H1 (cell line): ENCODE results near the gene ERP44.

Experiments
- CEBPB ChIP-seq: IDR thresholded peaks from 2 replicates; pipeline ENCODE4 v1.6.1; 2012; ENCODE audit warnings: low read depth, low read length
- EP300 ChIP-seq, 2 experiments: IDR thresholded peaks; 1 replicate in 1 of 2; 2 replicates in 1 of 2; pipeline ENCODE4 v1.6.1; 2011 to 2012; ENCODE audit warnings: low read depth in 2 of 2, low read length in 2 of 2, mild to moderate bottlenecking in 2 of 2, borderline replicate concordance in 1 of 2, inconsistent platforms in 1 of 2, moderate library complexity in 1 of 2
- HDAC6 ChIP-seq: IDR thresholded peaks from one replicate; pipeline ENCODE4 v1.7.1; 2012; ENCODE audit warnings: low read depth, mild to moderate bottlenecking, inconsistent platforms, low read length, moderate library complexity
- KDM5A ChIP-seq: fragments of 200-600 bp; IDR thresholded peaks from 2 replicates; pipeline ENCODE4 v1.7.1; 2012; ENCODE audit warnings: mild to moderate bottlenecking, low read length, inconsistent platforms, mixed read lengths
- PHF8 ChIP-seq: fragments of 200-600 bp; sonication (generic); conservative IDR thresholded peaks from 2 replicates; pipeline ENCODE4 v1.7.1; 2012; ENCODE audit warnings: low read depth, mild to moderate bottlenecking, inconsistent platforms, low read length, moderate library complexity
- POLR2A ChIP-seq, 2 experiments: IDR thresholded peaks; 1 replicate in 1 of 2; 2 replicates in 1 of 2; pipeline ENCODE4 v1.6.1; 2011; ENCODE audit warnings: low read depth in 2 of 2, low read length in 2 of 2, mild to moderate bottlenecking in 2 of 2; ENCODE audit errors: control extremely low read depth in 1 of 2
- POLR2AphosphoS5 ChIP-seq: IDR thresholded peaks from 2 replicates; pipeline ENCODE4 v1.6.1; 2011; ENCODE audit warnings: low read depth, low read length
- SIN3A ChIP-seq, 2 experiments: IDR thresholded peaks in 1 of 2; conservative IDR thresholded peaks in 1 of 2; 2 replicates each; pipeline ENCODE4 v1.6.1; 2011 to 2012; ENCODE audit warnings: low read length in 2 of 2, improper control_type of control experiment in 1 of 2, low read depth in 1 of 2, mild to moderate bottlenecking in 1 of 2
- SP1 ChIP-seq: IDR thresholded peaks from 2 replicates; pipeline ENCODE4 v1.6.1; 2011; ENCODE audit warnings: low read depth, low read length
- SRF ChIP-seq: IDR thresholded peaks from 2 replicates; pipeline ENCODE4 v1.6.1; 2011; ENCODE audit warnings: mild to moderate bottlenecking, low read depth, low read length, moderate library complexity
- TEAD4 ChIP-seq: IDR thresholded peaks from 2 replicates; pipeline ENCODE4 v1.6.1; 2012; ENCODE audit warnings: low read depth, low read length, inconsistent platforms, mixed read lengths
- YY1 ChIP-seq: IDR thresholded peaks from 2 replicates; pipeline ENCODE4 v1.6.1; 2011; ENCODE audit warnings: low read depth, mild to moderate bottlenecking, low read length
- TF ChIP-seq, protein P1 (sequence below), 3 experiments: IDR thresholded peaks; 1 replicate in 2 of 3; 2 replicates in 1 of 3; pipeline versions ENCODE4 v1.5.1 to v1.6.1; 2011; ENCODE audit warnings: low read length in 3 of 3, mild to moderate bottlenecking in 3 of 3, inconsistent platforms in 2 of 3, low read depth in 1 of 3, moderate library complexity in 1 of 3; ENCODE audit not compliant: insufficient read depth in 1 of 3; ENCODE audit errors: control extremely low read depth in 1 of 3
- TF ChIP-seq, protein P2 (sequence below): IDR thresholded peaks from 2 replicates; pipeline ENCODE4 v1.6.1; 2011; ENCODE audit warnings: low read length, improper control_type of control experiment

DNA sequence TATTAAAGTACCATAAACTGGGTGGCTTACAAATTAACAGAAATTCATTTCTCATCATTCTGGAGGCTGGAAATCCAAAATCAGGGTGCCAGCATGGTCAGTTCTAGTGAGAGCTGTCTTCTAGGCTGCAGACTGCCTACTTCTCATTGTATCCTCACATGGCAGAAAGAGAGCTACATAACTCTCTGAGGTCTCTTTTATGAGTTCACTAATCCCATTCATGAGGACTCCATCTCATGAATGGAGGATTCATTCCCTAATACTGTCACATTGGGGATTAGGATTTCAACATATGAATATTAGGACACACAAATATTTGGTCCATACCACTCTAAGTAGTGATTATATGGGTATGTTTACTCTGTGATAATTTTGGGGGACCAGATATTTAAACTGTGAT lies 84.0 kb downstream of the ERP44 start:
- TF ChIP-seq POLR2AphosphoS5, result no peak
- TF ChIP-seq, protein P1, sequence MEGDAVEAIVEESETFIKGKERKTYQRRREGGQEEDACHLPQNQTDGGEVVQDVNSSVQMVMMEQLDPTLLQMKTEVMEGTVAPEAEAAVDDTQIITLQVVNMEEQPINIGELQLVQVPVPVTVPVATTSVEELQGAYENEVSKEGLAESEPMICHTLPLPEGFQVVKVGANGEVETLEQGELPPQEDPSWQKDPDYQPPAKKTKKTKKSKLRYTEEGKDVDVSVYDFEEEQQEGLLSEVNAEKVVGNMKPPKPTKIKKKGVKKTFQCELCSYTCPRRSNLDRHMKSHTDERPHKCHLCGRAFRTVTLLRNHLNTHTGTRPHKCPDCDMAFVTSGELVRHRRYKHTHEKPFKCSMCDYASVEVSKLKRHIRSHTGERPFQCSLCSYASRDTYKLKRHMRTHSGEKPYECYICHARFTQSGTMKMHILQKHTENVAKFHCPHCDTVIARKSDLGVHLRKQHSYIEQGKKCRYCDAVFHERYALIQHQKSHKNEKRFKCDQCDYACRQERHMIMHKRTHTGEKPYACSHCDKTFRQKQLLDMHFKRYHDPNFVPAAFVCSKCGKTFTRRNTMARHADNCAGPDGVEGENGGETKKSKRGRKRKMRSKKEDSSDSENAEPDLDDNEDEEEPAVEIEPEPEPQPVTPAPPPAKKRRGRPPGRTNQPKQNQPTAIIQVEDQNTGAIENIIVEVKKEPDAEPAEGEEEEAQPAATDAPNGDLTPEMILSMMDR (IDR thresholded peaks at IDR 0.05; ENCODE audit: control extremely low read depth in 1 of 3, insufficient read depth in 1 of 3, low read depth in 1 of 3, low read length in 3 of 3), result no peak
- TF ChIP-seq PHF8, result no peak
- no peak for TF ChIP-seq CEBPB
- no peak for TF ChIP-seq TEAD4
- no peak for TF ChIP-seq SRF
- no peak for TF ChIP-seq SP1
- TF ChIP-seq HDAC6, result no peak
- TF ChIP-seq YY1, result no peak
- TF ChIP-seq EP300 (IDR thresholded peaks at IDR 0.05; ENCODE audit: borderline replicate concordance in 1 of 2, low read depth in 2 of 2, low read length in 2 of 2), result no peak
- no peak for TF ChIP-seq KDM5A
- TF ChIP-seq POLR2A (IDR thresholded peaks at IDR 0.05; ENCODE audit: control extremely low read depth in 1 of 2, low read depth in 2 of 2, low read length in 2 of 2), result no peak
- TF ChIP-seq, protein P2, sequence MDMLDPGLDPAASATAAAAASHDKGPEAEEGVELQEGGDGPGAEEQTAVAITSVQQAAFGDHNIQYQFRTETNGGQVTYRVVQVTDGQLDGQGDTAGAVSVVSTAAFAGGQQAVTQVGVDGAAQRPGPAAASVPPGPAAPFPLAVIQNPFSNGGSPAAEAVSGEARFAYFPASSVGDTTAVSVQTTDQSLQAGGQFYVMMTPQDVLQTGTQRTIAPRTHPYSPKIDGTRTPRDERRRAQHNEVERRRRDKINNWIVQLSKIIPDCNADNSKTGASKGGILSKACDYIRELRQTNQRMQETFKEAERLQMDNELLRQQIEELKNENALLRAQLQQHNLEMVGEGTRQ, result no peak
- TF ChIP-seq SIN3A (conservative IDR thresholded peaks at IDR 0.05 in 1 of 2, IDR thresholded peaks at IDR 0.05 in 1 of 2; ENCODE audit: low read depth in 1 of 2, low read length in 2 of 2), result no peak
